Measurements from ENCODE around the gene VAT1L. TPM values are rescaled to one million over a fixed set of nuclear protein-coding genes. Genes with fewer than 3 reads are reported as not detected.

VAT1L gene
- total RNA-seq, 1 experiment from 2014 or later = 33.8 TPM

DNA sequence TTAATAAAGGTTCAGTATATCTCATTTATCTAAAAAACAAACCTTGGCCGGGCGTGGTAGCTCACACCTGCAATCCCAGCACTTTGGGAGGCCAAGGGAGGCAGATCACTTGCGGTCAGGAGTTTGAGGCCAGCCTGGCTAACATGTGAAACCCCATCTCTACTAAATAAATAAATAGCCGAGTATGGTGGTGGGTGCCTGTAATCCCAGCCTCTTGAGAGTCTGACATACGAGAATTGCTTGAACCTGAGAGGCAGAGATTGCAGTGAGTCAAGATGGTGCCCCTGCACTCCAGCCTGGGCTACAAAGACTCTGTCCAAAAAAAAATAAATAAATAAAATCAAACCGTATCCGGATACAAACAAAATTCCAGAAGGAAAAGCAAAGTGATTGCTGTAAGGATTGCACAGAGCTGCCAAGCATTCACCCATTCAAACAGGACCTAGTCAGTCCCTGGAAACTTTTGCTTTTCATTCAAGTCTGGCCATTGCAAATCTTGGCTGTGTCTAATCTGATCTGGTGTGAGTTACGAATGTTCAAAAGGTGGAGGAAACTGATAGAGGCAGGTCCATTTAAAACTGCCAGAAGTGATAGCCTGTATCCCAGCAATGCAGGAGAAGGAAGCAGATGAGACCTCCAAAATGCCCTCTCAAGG, 131.5 kb downstream of the VAT1L start:
- Histone ChIP-seq H4K8ac (replicated peaks; ENCODE audit: insufficient read length, low read depth, low read length) (no peak overlapping the region), H2BK5ac (ENCODE audit: insufficient read length, low read length) (no peak overlapping the region), H3K79me2 (ENCODE audit: insufficient read depth, low read length) (no peaks in the 10 kb centered on the region), H3K4me1 (ENCODE audit: insufficient read depth, low read length) (peaks cover 6% of the 10 kb centered on the region; the same call in 1 of the 2 replicates), H3K79me1 (ENCODE audit: insufficient read depth, low read depth, low read length, poor library complexity, severe bottlenecking) (no peaks in the 10 kb centered on the region), H3T11ph (ENCODE audit: low read length) (no peak overlapping the region), H3K9ac (ENCODE audit: extremely low read depth, insufficient read length, low read length) (no peak overlapping the region), H3K27me3 (ENCODE audit: insufficient read depth, low read length) (no peaks in the 10 kb centered on the region), H2BK20ac (ENCODE audit: low read depth, low read length, poor library complexity, severe bottlenecking) (no peak overlapping the region), H3K23ac (ENCODE audit: insufficient read length, low read depth, low read length) (no peak overlapping the region), H3K27ac (ENCODE audit: insufficient read length, low read depth, low read length) (no peak overlapping the region), H3K9me3 (ENCODE audit: control insufficient read depth, low read depth, low read length) (no peaks in the 10 kb centered on the region), H3K56ac (ENCODE audit: insufficient read length, low read depth, low read length) (no peak overlapping the region), H2AK5ac (ENCODE audit: insufficient read length, low read length) (no peak overlapping the region), H2BK12ac (ENCODE audit: insufficient read length, low read depth, low read length) (no peak overlapping the region), H4K20me1 (ENCODE audit: control insufficient read depth, insufficient read depth, insufficient read length) (no peaks in the 10 kb centered on the region), H3K14ac (ENCODE audit: insufficient read depth, low read length) (no peak overlapping the region), H4K91ac (ENCODE audit: insufficient read length, low read depth, low read length) (no peak overlapping the region), H3K18ac (ENCODE audit: insufficient read length, low read depth, low read length) (no peak overlapping the region), H3K4ac (ENCODE audit: low read depth, low read length) (no peak overlapping the region), H4K5ac (ENCODE audit: insufficient read length, low read depth, low read length) (no peak overlapping the region), H3K4me2 (ENCODE audit: insufficient read depth, insufficient read length, low read length) (no peak overlapping the region), H2AFZ (ENCODE audit: low read length) (no peak overlapping the region), H2BK120ac (ENCODE audit: low read depth, low read length, poor library complexity, severe bottlenecking) (no peak overlapping the region), H3K23me2 (ENCODE audit: insufficient read length, low read depth, low read length, poor library complexity, severe bottlenecking) (no peaks in the 10 kb centered on the region), H2BK15ac (ENCODE audit: low read depth, low read length) (no peak overlapping the region)
- no peaks in the 10 kb centered on the region for H3K9me3 Mint-ChIP-seq
- TF ChIP-seq, protein P1, sequence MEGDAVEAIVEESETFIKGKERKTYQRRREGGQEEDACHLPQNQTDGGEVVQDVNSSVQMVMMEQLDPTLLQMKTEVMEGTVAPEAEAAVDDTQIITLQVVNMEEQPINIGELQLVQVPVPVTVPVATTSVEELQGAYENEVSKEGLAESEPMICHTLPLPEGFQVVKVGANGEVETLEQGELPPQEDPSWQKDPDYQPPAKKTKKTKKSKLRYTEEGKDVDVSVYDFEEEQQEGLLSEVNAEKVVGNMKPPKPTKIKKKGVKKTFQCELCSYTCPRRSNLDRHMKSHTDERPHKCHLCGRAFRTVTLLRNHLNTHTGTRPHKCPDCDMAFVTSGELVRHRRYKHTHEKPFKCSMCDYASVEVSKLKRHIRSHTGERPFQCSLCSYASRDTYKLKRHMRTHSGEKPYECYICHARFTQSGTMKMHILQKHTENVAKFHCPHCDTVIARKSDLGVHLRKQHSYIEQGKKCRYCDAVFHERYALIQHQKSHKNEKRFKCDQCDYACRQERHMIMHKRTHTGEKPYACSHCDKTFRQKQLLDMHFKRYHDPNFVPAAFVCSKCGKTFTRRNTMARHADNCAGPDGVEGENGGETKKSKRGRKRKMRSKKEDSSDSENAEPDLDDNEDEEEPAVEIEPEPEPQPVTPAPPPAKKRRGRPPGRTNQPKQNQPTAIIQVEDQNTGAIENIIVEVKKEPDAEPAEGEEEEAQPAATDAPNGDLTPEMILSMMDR (conservative IDR thresholded peaks at IDR 0.05) = no peak
- no peaks in the 10 kb centered on the region for H3K27me3 Mint-ChIP-seq (ENCODE audit: low read depth)
- no peak overlapping the region for H3K27ac Mint-ChIP-seq
- WGBS (ENCODE audit: extremely low coverage, insufficient read length, low lambda C conversion rate) = no CpG with 5 or more reads among the region's 8 CpGs
- no peak for DNase-seq
- H3K36me3 Mint-ChIP-seq (ENCODE audit: insufficient read depth in 1 of 3, low read depth in 3 of 3) = peaks cover 0 to 3% (median 3%) of the 10 kb centered on the region in 3 experiments; a peak in 1 of 7 replicates
- H3K4me3 Mint-ChIP-seq = no peak overlapping the region
- H3K4me1 Mint-ChIP-seq = peaks cover 52 to 53% of the 10 kb centered on the region in 2 experiments

All from H9 (cell line).